HG03280 (cell line): ENCODE data around the gene KCNJ4.
"Not testable (repeated sequence)": the region's sequence is repeated elsewhere in the genome, so short reads cannot be mapped to it uniquely, and the experiment has no call there.

Experiments
- ATAC-seq: cut with Tn5 transposase; IDR thresholded peaks from one replicate; pipeline ENCODE4 v1.9.1; 2021; ENCODE audit warnings: mild to moderate bottlenecking, moderate library complexity; ENCODE audit not compliant: unreplicated experiment

KCNJ4 gene

DNA sequence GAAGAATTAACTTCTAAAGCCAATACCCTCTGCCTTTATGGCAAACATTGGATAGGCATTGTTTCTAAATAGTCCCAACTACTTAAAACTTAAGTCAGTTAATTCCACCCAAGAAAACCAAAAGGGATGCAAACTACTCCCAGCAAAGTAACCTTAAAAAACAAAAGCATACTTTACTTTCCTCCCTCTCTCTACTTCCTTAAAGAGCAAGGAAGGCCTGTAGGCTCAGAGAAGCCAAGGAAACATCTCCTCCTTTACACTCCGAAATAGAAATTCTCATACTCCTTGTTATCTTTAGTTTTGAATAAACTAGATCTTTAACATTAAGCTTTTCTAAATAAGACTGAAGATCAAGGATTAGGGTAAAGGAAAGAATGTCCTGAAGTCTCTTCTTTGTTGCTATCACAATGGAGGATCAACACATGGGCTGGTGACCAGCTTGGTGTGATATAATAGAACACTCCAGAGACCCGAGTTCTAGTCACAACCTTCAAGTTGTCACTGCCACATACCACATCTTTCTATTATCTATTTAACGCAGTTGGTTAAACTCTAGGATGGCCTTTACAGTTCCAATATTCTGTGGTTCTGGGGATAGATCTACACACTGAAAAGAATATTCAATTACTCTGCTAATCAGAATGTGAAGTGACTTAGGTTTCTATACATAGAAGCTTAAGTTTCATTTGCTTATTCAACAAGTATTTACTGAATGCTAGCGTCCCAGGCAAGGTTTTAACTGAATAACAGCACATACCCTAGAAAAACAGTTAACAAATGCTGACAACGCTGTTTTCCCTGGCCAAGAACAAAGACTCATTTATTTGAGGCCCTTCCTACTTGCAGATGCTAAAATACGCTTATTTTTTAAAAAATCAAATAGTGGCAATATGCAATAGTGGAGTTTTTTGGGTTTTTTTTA lies 66.2 kb downstream of the KCNJ4 start:
- ATAC-seq, result not testable (repeated sequence)

DNA sequence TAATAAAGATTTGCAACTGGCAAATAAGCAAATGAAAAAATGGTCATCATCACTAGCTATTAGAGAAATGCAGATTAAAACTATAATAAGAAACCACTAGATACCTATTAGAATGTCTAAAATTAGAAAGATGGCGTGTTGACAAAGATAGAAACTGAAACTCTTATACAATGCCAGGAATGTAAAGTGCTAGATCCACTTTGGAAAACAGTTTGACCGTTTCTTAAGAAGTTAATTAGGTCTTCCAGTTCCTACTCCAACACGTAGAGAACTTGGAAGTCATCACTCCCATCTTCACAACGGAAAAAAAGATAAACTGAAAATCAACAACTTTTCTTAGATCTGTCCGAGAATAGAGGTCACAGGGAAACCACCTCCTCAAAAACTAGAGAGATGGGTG lies 68.1 kb downstream of the KCNJ4 start:
- not testable (repeated sequence) for ATAC-seq

DNA sequence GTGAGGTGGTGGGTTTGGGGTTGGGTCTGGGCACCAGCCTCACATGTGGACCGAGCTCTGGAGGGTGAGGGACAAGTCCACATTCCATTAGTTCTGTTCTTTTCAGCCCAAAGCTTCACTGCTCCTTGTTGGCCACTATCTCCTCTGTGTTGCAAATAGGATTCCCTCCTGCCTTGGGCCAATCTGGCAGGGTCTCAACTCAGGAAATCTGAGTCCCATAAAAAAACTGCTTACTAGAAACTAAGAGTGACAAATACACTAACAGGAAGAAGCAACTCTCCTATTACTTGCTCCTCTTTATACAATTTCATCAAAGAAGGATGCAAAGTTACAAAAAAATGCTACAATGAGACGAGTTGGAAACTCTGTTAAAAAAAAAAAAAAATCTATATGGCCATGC lies 71.6 kb downstream of the KCNJ4 start:
- ATAC-seq, result no peak

DNA sequence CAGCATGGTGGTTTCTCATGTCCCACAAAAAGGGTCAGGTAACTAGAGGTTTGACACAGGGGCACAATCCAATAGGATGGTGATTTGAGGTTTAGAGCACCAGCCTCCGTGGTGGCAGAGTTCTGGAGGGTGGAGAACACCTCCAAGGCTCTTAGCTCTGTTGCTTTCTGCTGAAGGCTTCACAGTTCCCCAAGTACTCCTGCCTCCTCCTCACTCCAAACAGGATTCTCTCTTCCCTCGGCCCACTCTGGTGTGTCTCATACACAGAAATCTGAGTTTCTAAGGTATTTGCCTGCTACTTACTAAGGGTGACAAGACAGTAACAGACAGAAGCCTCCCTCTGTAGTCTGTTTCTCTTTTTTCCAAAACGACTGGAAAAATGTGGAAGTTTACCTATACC lies 73.6 kb downstream of the KCNJ4 start:
- ATAC-seq, result not testable (repeated sequence)
